ENCODE data around the gene ADAMTS2.

DNA sequence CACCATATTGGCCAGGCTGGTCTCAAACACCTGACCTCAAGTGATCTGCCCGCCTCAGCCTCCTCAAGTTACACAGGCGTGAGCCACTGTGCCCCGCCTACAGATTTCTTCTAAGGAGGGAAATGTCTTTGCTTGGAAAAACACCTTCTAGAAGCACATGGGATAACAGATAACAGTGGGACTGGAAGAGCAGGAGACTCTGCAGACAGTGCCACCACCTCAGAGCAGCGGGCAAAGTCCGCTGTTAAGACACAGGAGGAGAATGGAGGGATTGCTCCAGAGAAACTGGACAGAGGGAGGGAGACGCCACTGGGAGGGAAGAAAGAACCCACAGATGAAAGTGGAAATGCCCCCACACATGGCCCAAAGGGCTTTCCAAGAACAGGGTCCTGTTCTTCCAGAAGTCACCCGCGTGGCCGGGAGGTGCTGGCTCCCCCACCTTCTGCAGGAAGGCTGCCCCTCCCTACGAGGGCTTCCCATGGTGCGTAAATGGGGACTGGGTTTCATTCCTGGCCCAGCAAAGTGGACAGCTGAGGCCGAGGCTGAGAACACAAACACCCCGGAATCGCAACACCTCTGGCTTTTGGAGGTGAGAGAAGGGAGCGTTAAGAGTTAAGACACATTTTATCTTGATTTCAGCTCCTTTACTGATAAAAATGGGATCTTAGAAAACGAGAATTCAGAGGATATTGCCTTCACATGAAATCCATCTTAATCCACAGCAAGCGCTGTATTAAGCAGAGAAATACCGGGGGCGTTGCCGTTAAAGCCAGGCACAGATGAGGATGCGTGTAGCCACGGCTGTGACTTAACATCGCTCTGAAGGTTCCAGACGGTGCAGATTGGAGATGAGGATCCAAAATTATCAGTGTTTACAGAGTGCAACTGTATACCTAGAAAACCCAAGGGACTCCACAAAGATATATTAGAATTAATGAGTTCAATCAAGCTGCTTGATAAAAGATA lies 11.2 kb downstream of the ADAMTS2 start:
- TF ChIP-seq, protein P1, sequence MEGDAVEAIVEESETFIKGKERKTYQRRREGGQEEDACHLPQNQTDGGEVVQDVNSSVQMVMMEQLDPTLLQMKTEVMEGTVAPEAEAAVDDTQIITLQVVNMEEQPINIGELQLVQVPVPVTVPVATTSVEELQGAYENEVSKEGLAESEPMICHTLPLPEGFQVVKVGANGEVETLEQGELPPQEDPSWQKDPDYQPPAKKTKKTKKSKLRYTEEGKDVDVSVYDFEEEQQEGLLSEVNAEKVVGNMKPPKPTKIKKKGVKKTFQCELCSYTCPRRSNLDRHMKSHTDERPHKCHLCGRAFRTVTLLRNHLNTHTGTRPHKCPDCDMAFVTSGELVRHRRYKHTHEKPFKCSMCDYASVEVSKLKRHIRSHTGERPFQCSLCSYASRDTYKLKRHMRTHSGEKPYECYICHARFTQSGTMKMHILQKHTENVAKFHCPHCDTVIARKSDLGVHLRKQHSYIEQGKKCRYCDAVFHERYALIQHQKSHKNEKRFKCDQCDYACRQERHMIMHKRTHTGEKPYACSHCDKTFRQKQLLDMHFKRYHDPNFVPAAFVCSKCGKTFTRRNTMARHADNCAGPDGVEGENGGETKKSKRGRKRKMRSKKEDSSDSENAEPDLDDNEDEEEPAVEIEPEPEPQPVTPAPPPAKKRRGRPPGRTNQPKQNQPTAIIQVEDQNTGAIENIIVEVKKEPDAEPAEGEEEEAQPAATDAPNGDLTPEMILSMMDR (IDR thresholded peaks at IDR 0.05; ENCODE audit: insufficient read depth, low read depth, low read length), result no peak
- no peak for TF ChIP-seq EZH2 (IDR thresholded peaks at IDR 0.05; ENCODE audit: insufficient read depth, low read length)

Measured in astrocyte (in vitro differentiated cells and primary cell).